MM.1S (cell line): ENCODE data around the gene CELA2B.
"Not testable (repeated sequence)": the region's sequence is repeated elsewhere in the genome, so short reads cannot be mapped to it uniquely, and the experiment has no call there.

Experiments
- DNase-seq: peaks from one replicate; pipeline ENCODE4 v3.0.0-alpha.2; 2015
- H2AFZ ChIP-seq: fragments of 300-600 bp; sonication (generic); 2 replicates; pipeline ENCODE4 v1.6.0; 2016; ENCODE audit warnings: antibody characterized with exemption, low read length
- H3F3A ChIP-seq: fragments of 300-600 bp; sonication (generic); 2 replicates; pipeline ENCODE4 v1.6.1; 2016; ENCODE audit warnings: mild to moderate bottlenecking, antibody characterized with exemption, low read length, moderate library complexity, mixed read lengths; ENCODE audit not compliant: insufficient read depth
- H3K27ac ChIP-seq: fragments of 300-600 bp; sonication (generic); 2 replicates; pipeline ENCODE4 v1.5.1; 2016; ENCODE audit warnings: mild to moderate bottlenecking, low read length
- H3K27me3 ChIP-seq: fragments of 300-600 bp; sonication (generic); replicated peaks from 2 replicates; pipeline ENCODE4 v1.6.0; 2016; ENCODE audit warnings: low read length; ENCODE audit not compliant: insufficient read depth
- H3K36me3 ChIP-seq: fragments of 300-600 bp; sonication (generic); replicated peaks from 2 replicates; pipeline ENCODE4 v1.6.1; 2016; ENCODE audit warnings: mild to moderate bottlenecking, low read length, mixed read lengths; ENCODE audit not compliant: insufficient read depth
- H3K4me1 ChIP-seq: fragments of 300-600 bp; sonication (generic); 2 replicates; pipeline ENCODE4 v1.6.1; 2016; ENCODE audit warnings: low read length, mixed read lengths
- H3K4me2 ChIP-seq: fragments of 300-600 bp; sonication (generic); 2 replicates; pipeline ENCODE4 v1.6.0; 2016; ENCODE audit warnings: low read depth, low read length
- H3K4me3 ChIP-seq: fragments of 300-600 bp; sonication (generic); 2 replicates; pipeline ENCODE4 v1.5.1; 2016; ENCODE audit warnings: low read length, mixed read lengths
- H3K79me2 ChIP-seq: fragments of 300-600 bp; sonication (generic); 2 replicates; pipeline ENCODE4 v1.6.1; 2016; ENCODE audit warnings: mixed run types, low read length, mixed read lengths
- H3K9ac ChIP-seq: fragments of 300-600 bp; sonication (generic); 2 replicates; pipeline ENCODE4 v1.6.1; 2016; ENCODE audit warnings: low read length, mixed read lengths
- H3K9me2 ChIP-seq: fragments of 300-600 bp; sonication (generic); replicated peaks from 2 replicates; pipeline ENCODE4 v1.6.1; 2016; ENCODE audit warnings: mild to moderate bottlenecking, low read length, mixed read lengths; ENCODE audit not compliant: insufficient read depth
- H3K9me3 ChIP-seq: fragments of 300-600 bp; sonication (generic); replicated peaks from 2 replicates; pipeline ENCODE4 v1.6.1; 2016; ENCODE audit warnings: mild to moderate bottlenecking, low read length, mixed read lengths; ENCODE audit not compliant: insufficient read depth
- H4K20me1 ChIP-seq: fragments of 300-600 bp; sonication (generic); 2 replicates; pipeline ENCODE4 v1.6.1; 2016; ENCODE audit warnings: mild to moderate bottlenecking, low read length, moderate library complexity, mixed read lengths; ENCODE audit not compliant: insufficient read depth
- EZH2 ChIP-seq: fragments of 300-600 bp; sonication (generic); optimal IDR thresholded peaks from 2 replicates; pipeline ENCODE3; 2017; ENCODE audit warnings: low read depth, mild to moderate bottlenecking, antibody characterized with exemption, low read length, mixed read lengths
- EZH2phosphoT487 ChIP-seq: fragments of 300-600 bp; sonication (generic); IDR thresholded peaks from 2 replicates; pipeline ENCODE4 v1.6.1; 2018; ENCODE audit warnings: antibody characterized with exemption, low read length
- TF ChIP-seq, protein P1 (sequence below): fragments of 300-600 bp; sonication (generic); IDR thresholded peaks from 2 replicates; pipeline ENCODE4 v1.5.1; 2016; ENCODE audit warnings: antibody characterized with exemption, low read length, mixed read lengths

Gene CELA2B

DNA sequence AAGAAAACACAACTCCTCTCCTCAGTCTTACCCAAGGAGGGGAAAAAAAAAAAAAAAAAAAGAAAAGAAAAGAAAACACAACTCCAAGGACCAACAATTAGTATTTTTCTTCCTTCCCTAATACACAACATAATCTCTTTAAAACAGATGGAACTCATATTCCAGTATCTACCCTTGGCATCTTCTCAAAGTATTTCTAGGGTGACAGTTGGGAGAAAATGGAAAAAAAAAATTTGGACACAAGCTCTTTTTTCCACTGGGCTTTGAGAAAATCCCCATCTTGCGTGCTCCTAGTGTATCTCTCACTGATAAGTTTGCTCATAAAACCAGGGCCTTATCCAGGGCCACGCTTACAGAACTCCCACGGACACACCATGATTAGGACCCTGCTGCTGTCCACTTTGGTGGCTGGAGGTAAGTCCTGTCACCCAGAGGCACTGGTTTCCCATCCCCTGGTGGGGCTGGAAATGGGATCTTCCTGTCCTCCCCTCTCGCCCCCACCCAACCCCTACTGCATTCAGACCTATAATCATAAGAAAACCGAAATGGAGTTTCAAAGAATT is at the start of gene CELA2B:
Gene CELA2B (plus strand): TSS at position 353 of the 563 bp plus-strand sequence. CDS start 22 bp downstream, at position 375.
- H2AFZ ChIP-seq, result no peak within 1 kb of the TSS
- no peaks in the 10 kb centered on the region for H3K79me2 ChIP-seq
- no peak for DNase-seq
- no peak within 1 kb of the TSS for H3K4me3 ChIP-seq
- H4K20me1 ChIP-seq, result no peaks in the 10 kb centered on the region
- no peaks in the 10 kb centered on the region for H3K4me1 ChIP-seq
- no peaks in the 10 kb centered on the region for H3F3A ChIP-seq
- no peak within 1 kb of the TSS for H3K9ac ChIP-seq
- H3K4me2 ChIP-seq, result no peak within 1 kb of the TSS
- no peaks in the 10 kb centered on the region for H3K9me2 ChIP-seq
- H3K27ac ChIP-seq, result no peak within 1 kb of the TSS
- H3K36me3 ChIP-seq, result no peaks in the 10 kb centered on the region
- no peaks in the 10 kb centered on the region for H3K27me3 ChIP-seq
- no peaks in the 10 kb centered on the region for H3K9me3 ChIP-seq
- TF ChIP-seq, protein P1, sequence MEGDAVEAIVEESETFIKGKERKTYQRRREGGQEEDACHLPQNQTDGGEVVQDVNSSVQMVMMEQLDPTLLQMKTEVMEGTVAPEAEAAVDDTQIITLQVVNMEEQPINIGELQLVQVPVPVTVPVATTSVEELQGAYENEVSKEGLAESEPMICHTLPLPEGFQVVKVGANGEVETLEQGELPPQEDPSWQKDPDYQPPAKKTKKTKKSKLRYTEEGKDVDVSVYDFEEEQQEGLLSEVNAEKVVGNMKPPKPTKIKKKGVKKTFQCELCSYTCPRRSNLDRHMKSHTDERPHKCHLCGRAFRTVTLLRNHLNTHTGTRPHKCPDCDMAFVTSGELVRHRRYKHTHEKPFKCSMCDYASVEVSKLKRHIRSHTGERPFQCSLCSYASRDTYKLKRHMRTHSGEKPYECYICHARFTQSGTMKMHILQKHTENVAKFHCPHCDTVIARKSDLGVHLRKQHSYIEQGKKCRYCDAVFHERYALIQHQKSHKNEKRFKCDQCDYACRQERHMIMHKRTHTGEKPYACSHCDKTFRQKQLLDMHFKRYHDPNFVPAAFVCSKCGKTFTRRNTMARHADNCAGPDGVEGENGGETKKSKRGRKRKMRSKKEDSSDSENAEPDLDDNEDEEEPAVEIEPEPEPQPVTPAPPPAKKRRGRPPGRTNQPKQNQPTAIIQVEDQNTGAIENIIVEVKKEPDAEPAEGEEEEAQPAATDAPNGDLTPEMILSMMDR, result no peak
- TF ChIP-seq EZH2 (no peak), EZH2phosphoT487 (no peak)

DNA sequence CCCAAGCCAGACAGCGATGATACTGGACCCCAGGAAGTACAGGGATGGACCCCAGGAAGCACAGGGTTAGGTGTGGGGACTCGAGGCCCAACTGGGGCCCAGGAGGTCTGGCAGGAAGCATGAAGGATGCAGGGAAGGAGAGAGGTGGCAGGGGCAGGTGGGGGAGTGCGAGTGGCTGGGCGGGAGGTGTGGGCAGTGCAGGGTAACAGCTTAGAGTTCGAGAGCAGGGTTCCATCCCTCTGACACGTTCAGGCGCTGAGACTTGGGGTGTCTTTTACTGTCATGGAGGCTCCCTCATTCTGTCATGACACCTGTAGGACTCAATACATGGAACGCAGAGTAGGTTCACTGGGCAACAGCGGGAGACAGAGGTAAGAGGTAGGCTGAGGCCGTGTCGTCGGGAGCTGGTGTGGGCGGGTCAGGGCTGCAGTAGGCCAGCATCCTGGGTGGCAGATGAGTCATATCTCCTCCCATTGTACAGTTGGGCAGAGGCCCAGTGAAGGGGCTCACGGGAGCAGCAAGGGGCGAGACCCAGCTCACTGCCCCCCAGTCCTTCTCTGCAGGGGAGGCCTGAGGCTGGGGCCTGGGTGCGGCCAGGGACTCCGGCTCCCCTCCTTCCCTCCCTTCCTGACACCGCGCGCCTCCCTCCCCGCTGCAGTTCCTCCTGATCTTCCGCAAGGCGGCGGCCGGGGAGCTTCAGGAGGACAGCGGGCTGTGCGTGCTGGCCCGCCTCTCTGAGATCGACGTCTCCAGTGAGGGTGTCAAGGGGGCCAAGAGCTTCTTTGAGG is 49.2 kb upstream of the CELA2B start:
- H3K9me2 ChIP-seq, result no peaks in the 10 kb centered on the region
- no peak overlapping the region for H3K27ac ChIP-seq
- no peaks in the 10 kb centered on the region for H3K9me3 ChIP-seq
- no peak overlapping the region for H3K4me3 ChIP-seq
- no peak overlapping the region for H2AFZ ChIP-seq
- H4K20me1 ChIP-seq, result no peaks in the 10 kb centered on the region
- no peaks in the 10 kb centered on the region for H3K36me3 ChIP-seq
- no peak overlapping the region for H3K9ac ChIP-seq
- H3K4me2 ChIP-seq, result no peak overlapping the region
- no peaks in the 10 kb centered on the region for H3K27me3 ChIP-seq
- no peaks in the 10 kb centered on the region for H3F3A ChIP-seq
- TF ChIP-seq, protein P1, result no peak
- TF ChIP-seq EZH2 (no peak), EZH2phosphoT487 (no peak)
- no peaks in the 10 kb centered on the region for H3K4me1 ChIP-seq
- no peaks in the 10 kb centered on the region for H3K79me2 ChIP-seq
- no peak for DNase-seq

DNA sequence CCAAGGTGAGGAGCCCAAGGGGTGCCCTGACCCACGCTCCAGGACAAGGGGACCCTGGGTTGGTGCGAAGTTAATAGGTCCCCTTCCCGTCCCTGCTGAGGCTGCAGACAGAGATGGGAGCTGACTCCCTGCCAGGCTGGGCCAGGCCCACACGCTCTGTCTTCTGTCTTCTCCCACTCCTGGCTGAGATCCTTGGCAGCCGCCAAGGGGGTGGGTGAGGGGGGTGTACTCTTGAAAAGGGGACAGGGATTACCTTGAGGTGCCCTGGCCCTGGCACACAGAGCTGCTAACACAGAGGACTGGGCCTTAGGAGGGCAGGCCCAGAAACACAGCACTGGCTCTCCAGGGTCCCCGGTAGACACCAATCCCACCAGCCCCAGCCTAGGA is 48.6 kb upstream of the CELA2B start:
- H3K9me3 ChIP-seq, result no peaks in the 10 kb centered on the region
- no peaks in the 10 kb centered on the region for H3F3A ChIP-seq
- no peaks in the 10 kb centered on the region for H3K36me3 ChIP-seq
- no peak overlapping the region for H3K9ac ChIP-seq
- DNase-seq, result no peak
- no peaks in the 10 kb centered on the region for H3K9me2 ChIP-seq
- no peaks in the 10 kb centered on the region for H3K79me2 ChIP-seq
- no peak for TF ChIP-seq EZH2phosphoT487
- TF ChIP-seq, protein P1, result no peak
- no peak for TF ChIP-seq EZH2
- H3K27me3 ChIP-seq, result no peaks in the 10 kb centered on the region
- no peaks in the 10 kb centered on the region for H4K20me1 ChIP-seq
- no peak overlapping the region for H2AFZ ChIP-seq
- H3K4me1 ChIP-seq, result no peaks in the 10 kb centered on the region
- no peak overlapping the region for H3K27ac ChIP-seq
- H3K4me2 ChIP-seq, result no peak overlapping the region
- no peak overlapping the region for H3K4me3 ChIP-seq

DNA sequence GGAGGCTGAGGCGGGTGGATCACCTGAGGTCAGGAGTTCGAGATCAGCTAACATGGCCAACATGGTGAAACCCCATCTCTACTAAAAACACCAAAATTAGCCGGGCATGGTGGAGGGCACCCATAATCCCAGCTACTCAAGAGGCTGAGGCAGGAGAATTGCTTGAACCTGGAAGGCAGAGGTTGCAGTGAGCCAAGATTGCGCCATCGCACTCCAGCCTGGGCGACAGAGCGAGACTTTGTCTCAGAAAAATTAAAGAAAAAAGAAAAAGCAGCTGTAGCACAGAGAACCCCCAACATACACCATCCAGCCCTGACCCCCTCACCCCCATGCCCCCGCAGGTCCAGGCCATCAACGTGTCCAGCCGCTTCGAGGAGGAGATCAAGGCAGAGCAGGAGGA is 47.7 kb upstream of the CELA2B start:
- H3F3A ChIP-seq, H3K9me3 ChIP-seq, H3K4me2 ChIP-seq, H3K36me3 ChIP-seq, DNase-seq, H3K4me1 ChIP-seq, H3K9ac ChIP-seq, H3K4me3 ChIP-seq, H4K20me1 ChIP-seq, H3K9me2 ChIP-seq, H3K27ac ChIP-seq, H3K27me3 ChIP-seq, H2AFZ ChIP-seq, H3K79me2 ChIP-seq: not testable (repeated sequence)
